IMR-90 (cell line): ENCODE measurements around the gene PLA2G4F. TPM values are rescaled to one million over a fixed set of nuclear protein-coding genes. Genes with fewer than 3 reads are reported as not detected.

ENCODE experiments used
- ATAC-seq: fragments of 200-7000 bp; cut with Tn5 transposase; 2 replicates; pipeline ENCODE4 v1.9.1; 2020; ENCODE audit warnings: low read depth, mild to moderate bottlenecking, moderate library complexity
- BruUV-seq: library from RNA; stranded (reverse); fragments of 400-500 nt; replicated peaks from 2 replicates; lab custom pipeline; 2021; lab: Mats Ljungman, UMichigan
- CTCF ChIA-PET: fragments of 300-600 bp; formaldehyde crosslinking; extraction: SDS; loops from one replicate; lab custom pipeline; 2021; ENCODE audit warnings: antibody characterized with exemption; lab: Yijun Ruan, JAX
- POLR2A ChIA-PET: fragments of 300-600 bp; sonication (Branson Sonifier 250); formaldehyde crosslinking; loops from one replicate; lab custom pipeline; 2022; ENCODE audit warnings: antibody characterized with exemption; ENCODE audit not compliant: unreplicated experiment; lab: Charles Lee
- DNase-seq: peaks from one replicate; pipeline ENCODE4 v3.0.0; 2013
- H2AFZ ChIP-seq: replicated peaks from 2 replicates; pipeline ENCODE3; 2013; ENCODE audit warnings: low read length, mild to moderate bottlenecking; ENCODE audit not compliant: poor library complexity
- H2AK5ac ChIP-seq: 2 replicates; pipeline ENCODE4 v1.6.1; 2013; ENCODE audit warnings: low read depth, low read length, inconsistent platforms
- H2AK9ac ChIP-seq: replicated peaks from 2 replicates; pipeline ENCODE3; 2013; ENCODE audit warnings: mild to moderate bottlenecking, low read depth, low read length, moderate library complexity; ENCODE audit not compliant: poor library complexity
- H2BK120ac ChIP-seq: 2 replicates; pipeline ENCODE4 v1.6.1; 2013; ENCODE audit warnings: low read depth, low read length, inconsistent platforms
- H2BK15ac ChIP-seq: 3 replicates; pipeline ENCODE4 v1.6.1; 2013; ENCODE audit warnings: low read depth, low read length, inconsistent platforms
- H2BK20ac ChIP-seq: 2 replicates; pipeline ENCODE4 v1.6.1; 2013; ENCODE audit warnings: low read depth, mild to moderate bottlenecking, inconsistent platforms, low read length, moderate library complexity
- H2BK5ac ChIP-seq: 2 replicates; pipeline ENCODE4 v1.6.1; 2013; ENCODE audit warnings: mild to moderate bottlenecking, low read depth, low read length, inconsistent platforms; ENCODE audit not compliant: poor library complexity, severe bottlenecking
- H3K14ac ChIP-seq: replicated peaks from 2 replicates; pipeline ENCODE4 v1.6.1; 2013; ENCODE audit warnings: low read depth, low read length, inconsistent platforms
- H3K18ac ChIP-seq: 2 replicates; pipeline ENCODE4 v1.6.1; 2013; ENCODE audit warnings: low read depth, low read length, control low read depth
- H3K23ac ChIP-seq: 2 replicates; pipeline ENCODE4 v1.6.1; 2013; ENCODE audit warnings: low read depth, low read length, inconsistent platforms
- H3K27ac ChIP-seq: 2 replicates; pipeline ENCODE4 v1.5.1; 2013; ENCODE audit warnings: mild to moderate bottlenecking, control low read depth, low read length; ENCODE audit not compliant: insufficient read depth
- H3K27me3 ChIP-seq: 2 replicates; pipeline ENCODE4 v1.6.1; 2013; ENCODE audit warnings: low read length; ENCODE audit not compliant: control insufficient read depth, insufficient read depth
- H3K36me3 ChIP-seq: 2 replicates; pipeline ENCODE4 v1.6.1; 2013; ENCODE audit warnings: low read length, mixed read lengths; ENCODE audit not compliant: control insufficient read depth, insufficient read depth
- H3K4ac ChIP-seq: 2 replicates; pipeline ENCODE4 v1.6.1; 2013; ENCODE audit warnings: low read depth, low read length, inconsistent platforms
- H3K4me1 ChIP-seq: 2 replicates; pipeline ENCODE4 v1.6.1; 2013; ENCODE audit warnings: low read length, mixed read lengths; ENCODE audit not compliant: control insufficient read depth, insufficient read depth
- H3K4me2 ChIP-seq: 2 replicates; pipeline ENCODE4 v1.6.1; 2013; ENCODE audit warnings: low read depth, mild to moderate bottlenecking, control low read depth, low read length, moderate library complexity
- H3K4me3 ChIP-seq: 2 replicates; pipeline ENCODE4 v1.5.1; 2013; ENCODE audit warnings: low read depth, mild to moderate bottlenecking, control low read depth, low read length, moderate library complexity; ENCODE audit not compliant: insufficient read depth
- H3K56ac ChIP-seq: 2 replicates; pipeline ENCODE4 v1.6.1; 2013; ENCODE audit warnings: low read length, inconsistent platforms; ENCODE audit not compliant: insufficient read depth; ENCODE audit errors: extremely low read depth
- H3K79me1 ChIP-seq, 2 experiments: 2 replicates each; pipeline ENCODE4 v1.6.1; 2013; ENCODE audit warnings: low read length in 2 of 2, inconsistent platforms in 1 of 2, low read depth in 1 of 2
- H3K9ac ChIP-seq: 2 replicates; pipeline ENCODE4 v1.6.1; 2013; ENCODE audit warnings: low read depth, low read length, control low read depth
- H3K9me1 ChIP-seq: 2 replicates; pipeline ENCODE4 v1.6.1; 2013; ENCODE audit warnings: low read length, inconsistent platforms; ENCODE audit not compliant: insufficient read depth
- H3K9me3 ChIP-seq: 2 replicates; pipeline ENCODE4 v1.6.1; 2013; ENCODE audit warnings: low read length; ENCODE audit not compliant: control insufficient read depth, insufficient read depth
- H4K20me1 ChIP-seq: 2 replicates; pipeline ENCODE4 v1.6.1; 2013; ENCODE audit warnings: low read length, inconsistent platforms; ENCODE audit not compliant: insufficient read depth
- H4K5ac ChIP-seq: 2 replicates; pipeline ENCODE4 v1.6.1; 2013; ENCODE audit warnings: mild to moderate bottlenecking, low read depth, low read length, control low read depth
- H4K8ac ChIP-seq, 2 experiments: 2 replicates each; pipeline ENCODE4 v1.6.1; 2013; ENCODE audit warnings: low read depth in 2 of 2, low read length in 2 of 2, control low read depth in 1 of 2, inconsistent platforms in 1 of 2
- H4K91ac ChIP-seq: 2 replicates; pipeline ENCODE4 v1.6.1; 2013; ENCODE audit warnings: low read depth, low read length, inconsistent platforms; ENCODE audit not compliant: insufficient read depth
- BHLHE40 ChIP-seq: fragments of 150-350 bp; IDR thresholded peaks from 2 replicates; pipeline ENCODE4 v1.6.1; 2016; ENCODE audit warnings: mild to moderate bottlenecking, low read depth, low read length
- CEBPB ChIP-seq: IDR thresholded peaks from 2 replicates; pipeline ENCODE4 v1.6.1; 2012; ENCODE audit warnings: low read depth, low read length, improper control_type of control experiment
- CHD1 ChIP-seq: IDR thresholded peaks from 2 replicates; pipeline ENCODE4 v1.6.1; 2012; ENCODE audit warnings: low read depth, low read length, improper control_type of control experiment
- FOS ChIP-seq: fragments of 150-350 bp; IDR thresholded peaks from 2 replicates; pipeline ENCODE4 v1.6.1; 2016; ENCODE audit warnings: low read depth, low read length
- MAFK ChIP-seq: IDR thresholded peaks from 2 replicates; pipeline ENCODE4 v1.6.1; 2012; ENCODE audit warnings: low read depth, low read length, improper control_type of control experiment
- MAZ ChIP-seq: IDR thresholded peaks from 2 replicates; pipeline ENCODE4 v1.6.1; 2012; ENCODE audit warnings: low read depth, mild to moderate bottlenecking, low read length, improper control_type of control experiment, moderate library complexity, borderline replicate concordance
- NFE2L2 ChIP-seq: fragments of 150-350 bp; IDR thresholded peaks from 2 replicates; pipeline ENCODE4 v1.6.1; 2016; ENCODE audit warnings: low read depth, mild to moderate bottlenecking, low read length
- POLR2A ChIP-seq: IDR thresholded peaks from 2 replicates; pipeline ENCODE4 v1.6.1; 2012; ENCODE audit warnings: mild to moderate bottlenecking, low read depth, low read length
- RAD21 ChIP-seq: IDR thresholded peaks from 2 replicates; pipeline ENCODE4 v1.6.1; 2012; ENCODE audit warnings: low read length, improper control_type of control experiment
- RCOR1 ChIP-seq: IDR thresholded peaks from 2 replicates; pipeline ENCODE4 v1.6.1; 2012; ENCODE audit warnings: mild to moderate bottlenecking, low read length, improper control_type of control experiment; ENCODE audit not compliant: insufficient replicate concordance
- RFX5 ChIP-seq: IDR thresholded peaks from 2 replicates; pipeline ENCODE4 v1.8.0; 2012; ENCODE audit warnings: low read depth, mild to moderate bottlenecking, low read length, moderate library complexity
- WGBS, 2 experiments: methylation state at CpG; one replicate each; pipeline versions ENCODE4 v1.1.5 to v1.1.7; 2013; ENCODE audit warnings: missing lambda C conversion rate in 2 of 2; ENCODE audit not compliant: insufficient read length in 1 of 2; ENCODE audit errors: extremely low coverage in 2 of 2; 5-methylcytosine and 5-hydroxymethylcytosine counted together
- dilution Hi-C: fragments of 300-500 bp; cut with HindIII; formaldehyde crosslinking; loops from one replicate; pipeline ENCODE4 v1.14.3; 2018; ENCODE audit warnings: low sequenced_read_pairs; ENCODE audit not compliant: unreplicated experiment
- in situ Hi-C: fragments of 300-500 bp; cut with MboI; formaldehyde crosslinking; loops from 3 replicates; pipeline ENCODE4 v1.14.3; 2019; ENCODE audit warnings: low sequenced_read_pairs, inconsistent platforms, mixed read lengths
- intact Hi-C: fragments of 100-400 bp; cut with micrococcal nuclease; formaldehyde crosslinking; loops from 2 replicates; pipeline ENCODE4 v1.10.0; 2022
- polyA plus RNA-seq, 3 experiments: library from polyadenylated mRNA; depleted of rRNA; stranded (reverse); fragments of >200 nt; gene quantifications; 2 replicates each; pipeline ENCODE4 v1.2.3, GENCODE V29; 2012; ENCODE audit warnings: low replicate concordance in 1 of 3
- total RNA-seq: library from RNA; depleted of rRNA; stranded (reverse); fragments of >200 nt; gene quantifications from 2 replicates; pipeline ENCODE4 v1.2.3, GENCODE V29; 2012
- TF ChIP-seq, protein P1 (sequence below): conservative IDR thresholded peaks from 2 replicates; pipeline ENCODE4 v1.5.1; 2012; ENCODE audit warnings: mild to moderate bottlenecking, low read depth, low read length, improper control_type of control experiment
- TF ChIP-seq, protein P2 (sequence below): fragments of 150-350 bp; IDR thresholded peaks from 2 replicates; pipeline ENCODE4 v1.6.1; 2016; ENCODE audit warnings: low read depth, mild to moderate bottlenecking, low read length, moderate library complexity, borderline replicate concordance

PLA2G4F gene
- total and polyA plus RNA-seq, 2 of the 4 experiments (the other 2 are of a cell fraction) = not detected

DNA sequence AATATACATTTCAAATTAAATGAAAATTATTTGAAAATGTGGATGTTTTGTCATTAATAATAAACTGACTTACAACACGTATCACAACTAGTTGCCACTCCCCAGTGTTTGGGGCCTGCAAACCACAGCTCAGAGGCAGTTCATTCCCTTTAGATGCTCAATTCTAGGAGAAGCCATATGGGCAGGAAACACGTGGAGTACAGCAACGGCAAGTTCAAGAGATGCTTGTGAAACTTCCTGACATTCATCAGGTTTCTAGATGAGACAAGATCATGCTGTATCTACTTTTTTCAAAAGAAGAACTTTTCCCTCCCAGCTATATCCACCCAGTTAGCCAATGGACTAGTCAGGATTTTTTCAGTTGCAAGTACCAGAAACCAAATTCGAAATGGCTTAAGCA lies 44.5 kb downstream of the PLA2G4F start:
- Histone ChIP-seq H3K9ac (no peak overlapping the region), H3K9me1 (no peaks in the 10 kb centered on the region), H2AK5ac (no peak overlapping the region), H3K79me1 (no peaks in the 10 kb centered on the region), H4K8ac (no peak overlapping the region), H3K36me3 (no peaks in the 10 kb centered on the region), H3K9me3 (peaks cover 3% of the 10 kb centered on the region; the same call in 1 of the 2 replicates), H3K14ac (no peak overlapping the region), H3K4me2 (no peak overlapping the region), H4K20me1 (no peaks in the 10 kb centered on the region), H4K91ac (no peak overlapping the region), H2BK120ac (no peak overlapping the region), H3K4ac (no peak overlapping the region), H4K5ac (no peak overlapping the region), H3K27ac (no peak overlapping the region), H3K4me1 (no peaks in the 10 kb centered on the region), H2BK20ac (no peak overlapping the region), H2AFZ (no peak overlapping the region), H2AK9ac (no peak overlapping the region), H3K18ac (no peak overlapping the region), H2BK5ac (no peak overlapping the region), H3K27me3 (peaks cover 32% of the 10 kb centered on the region), H3K23ac (no peak overlapping the region), H2BK15ac (no peak overlapping the region), H3K4me3 (no peak overlapping the region), H3K56ac (no peak overlapping the region)
- WGBS, 2 experiments = 53% methylated on average over 2 of the region's 4 CpGs; no CpG with 5 or more reads in 1 of the 2 experiments
- ATAC-seq (no peak), DNase-seq (no peak)
- dilution Hi-C loops = no loop called here
- TF ChIP-seq RFX5 = no peak
- no peak for TF ChIP-seq MAZ
- TF ChIP-seq, protein P1, sequence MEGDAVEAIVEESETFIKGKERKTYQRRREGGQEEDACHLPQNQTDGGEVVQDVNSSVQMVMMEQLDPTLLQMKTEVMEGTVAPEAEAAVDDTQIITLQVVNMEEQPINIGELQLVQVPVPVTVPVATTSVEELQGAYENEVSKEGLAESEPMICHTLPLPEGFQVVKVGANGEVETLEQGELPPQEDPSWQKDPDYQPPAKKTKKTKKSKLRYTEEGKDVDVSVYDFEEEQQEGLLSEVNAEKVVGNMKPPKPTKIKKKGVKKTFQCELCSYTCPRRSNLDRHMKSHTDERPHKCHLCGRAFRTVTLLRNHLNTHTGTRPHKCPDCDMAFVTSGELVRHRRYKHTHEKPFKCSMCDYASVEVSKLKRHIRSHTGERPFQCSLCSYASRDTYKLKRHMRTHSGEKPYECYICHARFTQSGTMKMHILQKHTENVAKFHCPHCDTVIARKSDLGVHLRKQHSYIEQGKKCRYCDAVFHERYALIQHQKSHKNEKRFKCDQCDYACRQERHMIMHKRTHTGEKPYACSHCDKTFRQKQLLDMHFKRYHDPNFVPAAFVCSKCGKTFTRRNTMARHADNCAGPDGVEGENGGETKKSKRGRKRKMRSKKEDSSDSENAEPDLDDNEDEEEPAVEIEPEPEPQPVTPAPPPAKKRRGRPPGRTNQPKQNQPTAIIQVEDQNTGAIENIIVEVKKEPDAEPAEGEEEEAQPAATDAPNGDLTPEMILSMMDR = no peak
- no peak for TF ChIP-seq CHD1
- TF ChIP-seq, protein P2, sequence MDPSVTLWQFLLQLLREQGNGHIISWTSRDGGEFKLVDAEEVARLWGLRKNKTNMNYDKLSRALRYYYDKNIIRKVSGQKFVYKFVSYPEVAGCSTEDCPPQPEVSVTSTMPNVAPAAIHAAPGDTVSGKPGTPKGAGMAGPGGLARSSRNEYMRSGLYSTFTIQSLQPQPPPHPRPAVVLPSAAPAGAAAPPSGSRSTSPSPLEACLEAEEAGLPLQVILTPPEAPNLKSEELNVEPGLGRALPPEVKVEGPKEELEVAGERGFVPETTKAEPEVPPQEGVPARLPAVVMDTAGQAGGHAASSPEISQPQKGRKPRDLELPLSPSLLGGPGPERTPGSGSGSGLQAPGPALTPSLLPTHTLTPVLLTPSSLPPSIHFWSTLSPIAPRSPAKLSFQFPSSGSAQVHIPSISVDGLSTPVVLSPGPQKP = no peak
- no peak for TF ChIP-seq RAD21
- TF ChIP-seq BHLHE40 = no peak
- no peak for TF ChIP-seq MAFK
- TF ChIP-seq NFE2L2 = no peak
- no peak for TF ChIP-seq POLR2A
- no peak for TF ChIP-seq RCOR1
- no peak for TF ChIP-seq CEBPB
- no peak for TF ChIP-seq FOS
- intact Hi-C loops = no loop called here
- in situ Hi-C loops = no loop called here
- POLR2A ChIA-PET = no interaction called here
- CTCF ChIA-PET = no interaction called here
- BruUV-seq = no TSS peak
